Hepatocyte (in vitro differentiated cells): ENCODE measurements around the gene ARPP21. TPM values are rescaled to one million over a fixed set of nuclear protein-coding genes. Genes with fewer than 3 reads are reported as not detected.

Experiments
- DNase-seq: peaks from one replicate; pipeline ENCODE4 v3.0.0-alpha.2; 2016; ENCODE audit warnings: low spot score
- H2AFZ ChIP-seq: fragments of 200-600 bp; sonication (generic); 2 replicates; pipeline ENCODE4 v1.6.0; 2016; ENCODE audit warnings: antibody characterized with exemption, mild to moderate bottlenecking
- H3K27ac ChIP-seq: fragments of 200-600 bp; sonication (generic); 2 replicates; pipeline ENCODE4 v1.5.1; 2016; ENCODE audit warnings: mild to moderate bottlenecking
- H3K27me3 ChIP-seq: fragments of 200-600 bp; sonication (generic); 2 replicates; pipeline ENCODE4 v1.6.1; 2016
- H3K36me3 ChIP-seq: fragments of 200-600 bp; sonication (generic); replicated peaks from 2 replicates; pipeline ENCODE4 v1.5.1; 2016; ENCODE audit warnings: low read depth; ENCODE audit not compliant: insufficient read depth
- H3K4me1 ChIP-seq: fragments of 200-600 bp; sonication (generic); 2 replicates; pipeline ENCODE4 v1.5.1; 2016; ENCODE audit warnings: mild to moderate bottlenecking, moderate library complexity; ENCODE audit not compliant: insufficient read depth
- H3K4me2 ChIP-seq: fragments of 200-600 bp; sonication (generic); 2 replicates; pipeline ENCODE4 v1.6.0; 2016
- H3K4me3 ChIP-seq: fragments of 200-600 bp; sonication (generic); 2 replicates; pipeline ENCODE4 v1.5.1; 2016; ENCODE audit warnings: mild to moderate bottlenecking
- H3K79me2 ChIP-seq: fragments of 200-600 bp; sonication (generic); 2 replicates; pipeline ENCODE4 v1.6.0; 2017; ENCODE audit warnings: mild to moderate bottlenecking
- H3K9me2 ChIP-seq: fragments of 200-600 bp; sonication (generic); replicated peaks from 2 replicates; pipeline ENCODE4 v1.6.0; 2017; ENCODE audit warnings: mild to moderate bottlenecking; ENCODE audit not compliant: insufficient read depth
- H3K9me3 ChIP-seq: fragments of 200-600 bp; sonication (generic); 2 replicates; pipeline ENCODE4 v1.5.1; 2016; ENCODE audit warnings: low read depth, mild to moderate bottlenecking
- H4K20me1 ChIP-seq: fragments of 200-600 bp; sonication (generic); 2 replicates; pipeline ENCODE4 v1.6.0; 2016; ENCODE audit warnings: mild to moderate bottlenecking; ENCODE audit not compliant: insufficient read depth, poor library complexity, severe bottlenecking
- EZH2 ChIP-seq: fragments of 200-600 bp; sonication (generic); IDR thresholded peaks from 2 replicates; pipeline ENCODE4 v1.6.1; 2016; ENCODE audit warnings: antibody characterized with exemption, mild to moderate bottlenecking, borderline replicate concordance
- EZH2phosphoT487 ChIP-seq: fragments of 200-600 bp; sonication (generic); IDR thresholded peaks from one replicate; pipeline ENCODE4 v1.6.1; 2018; ENCODE audit warnings: antibody characterized with exemption, mild to moderate bottlenecking, low read depth, moderate library complexity; ENCODE audit not compliant: unreplicated experiment, severe bottlenecking
- WGBS: methylation state at CpG from one replicate; pipeline ENCODE4 v1.1.6; 2016; ENCODE audit warnings: low lambda C conversion rate; ENCODE audit errors: missing lambda C conversion rate; 5-methylcytosine and 5-hydroxymethylcytosine counted together
- polyA plus RNA-seq: library from polyadenylated mRNA; unstranded; fragments of >200 nt; fragmentation: Nextera tagmentation; extraction: Ambion mirVana; gene quantifications from 2 replicates; pipeline ENCODE4 v1.2.1, GENCODE V29; 2016
- total RNA-seq: library from RNA; depleted of rRNA; stranded (reverse); fragments of >200 nt; gene quantifications from 2 replicates; pipeline ENCODE4 v1.2.3, GENCODE V29; 2014
- TF ChIP-seq, protein P1 (sequence below): fragments of 200-600 bp; sonication (generic); IDR thresholded peaks from 2 replicates; pipeline ENCODE4 v1.5.1; 2016; ENCODE audit warnings: antibody characterized with exemption, mild to moderate bottlenecking; ENCODE audit not compliant: poor library complexity

ARPP21 gene
- total and polyA plus RNA-seq, 2 experiments from 2014 or later: 0.19 TPM; not detected in 1

DNA sequence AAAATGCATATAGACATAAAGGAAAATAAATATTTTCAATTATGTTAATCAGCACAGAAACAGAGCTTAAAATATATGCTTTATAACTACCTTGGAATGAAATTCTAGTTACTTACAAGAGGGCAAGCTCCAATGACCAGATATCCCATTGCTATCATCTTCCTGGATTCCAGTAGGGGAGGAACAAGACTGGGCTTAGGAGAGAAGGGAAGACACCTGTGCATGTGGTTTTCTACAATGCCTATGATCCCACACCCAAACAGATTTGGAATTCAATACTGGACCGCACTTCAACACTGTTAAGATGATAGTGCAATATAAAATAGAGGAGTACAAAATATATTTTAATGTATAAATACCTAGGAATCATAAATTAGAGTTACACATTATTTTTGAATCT is 79.6 kb downstream of the ARPP21 start:
- no peak overlapping the region for H3K4me3 ChIP-seq
- H4K20me1 ChIP-seq: no peaks in the 10 kb centered on the region
- H3K27ac ChIP-seq: no peak overlapping the region
- no peak overlapping the region for H2AFZ ChIP-seq
- no peaks in the 10 kb centered on the region for H3K4me1 ChIP-seq
- DNase-seq: no peak
- H3K27me3 ChIP-seq: no peaks in the 10 kb centered on the region
- no peak overlapping the region for H3K4me2 ChIP-seq
- no peaks in the 10 kb centered on the region for H3K9me2 ChIP-seq
- WGBS: 90% methylated on average over 1 of the region's 1 CpG
- H3K79me2 ChIP-seq: no peaks in the 10 kb centered on the region
- no peaks in the 10 kb centered on the region for H3K9me3 ChIP-seq
- no peaks in the 10 kb centered on the region for H3K36me3 ChIP-seq
- no peak for TF ChIP-seq EZH2phosphoT487
- TF ChIP-seq, protein P1, sequence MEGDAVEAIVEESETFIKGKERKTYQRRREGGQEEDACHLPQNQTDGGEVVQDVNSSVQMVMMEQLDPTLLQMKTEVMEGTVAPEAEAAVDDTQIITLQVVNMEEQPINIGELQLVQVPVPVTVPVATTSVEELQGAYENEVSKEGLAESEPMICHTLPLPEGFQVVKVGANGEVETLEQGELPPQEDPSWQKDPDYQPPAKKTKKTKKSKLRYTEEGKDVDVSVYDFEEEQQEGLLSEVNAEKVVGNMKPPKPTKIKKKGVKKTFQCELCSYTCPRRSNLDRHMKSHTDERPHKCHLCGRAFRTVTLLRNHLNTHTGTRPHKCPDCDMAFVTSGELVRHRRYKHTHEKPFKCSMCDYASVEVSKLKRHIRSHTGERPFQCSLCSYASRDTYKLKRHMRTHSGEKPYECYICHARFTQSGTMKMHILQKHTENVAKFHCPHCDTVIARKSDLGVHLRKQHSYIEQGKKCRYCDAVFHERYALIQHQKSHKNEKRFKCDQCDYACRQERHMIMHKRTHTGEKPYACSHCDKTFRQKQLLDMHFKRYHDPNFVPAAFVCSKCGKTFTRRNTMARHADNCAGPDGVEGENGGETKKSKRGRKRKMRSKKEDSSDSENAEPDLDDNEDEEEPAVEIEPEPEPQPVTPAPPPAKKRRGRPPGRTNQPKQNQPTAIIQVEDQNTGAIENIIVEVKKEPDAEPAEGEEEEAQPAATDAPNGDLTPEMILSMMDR: no peak
- TF ChIP-seq EZH2: no peak

GRCh38 chr3:35721628-35722027 is 82.3 kb downstream of the ARPP21 start:
- Histone ChIP-seq H2AFZ (no peak overlapping the region), H3K79me2 (no peaks in the 10 kb centered on the region), H3K27me3 (no peaks in the 10 kb centered on the region), H3K9me3 (no peaks in the 10 kb centered on the region), H3K4me1 (no peaks in the 10 kb centered on the region), H3K36me3 (no peaks in the 10 kb centered on the region), H3K4me2 (no peak overlapping the region), H4K20me1 (no peaks in the 10 kb centered on the region), H3K9me2 (no peaks in the 10 kb centered on the region), H3K27ac (no peak overlapping the region), H3K4me3 (no peak overlapping the region)
- DNase-seq: no peak
- no peak for TF ChIP-seq EZH2phosphoT487
- TF ChIP-seq, protein P1: no peak
- TF ChIP-seq EZH2: no peak
- WGBS: 78% methylated on average over 8 of the region's 8 CpGs

GRCh38 chr3:35722902-35723301 is 83.6 kb downstream of the ARPP21 start:
- no peak for DNase-seq
- TF ChIP-seq, protein P1: no peak
- TF ChIP-seq EZH2phosphoT487 (no peak), EZH2 (no peak)
- no peaks in the 10 kb centered on the region for H3K9me2 ChIP-seq
- H3K27me3 ChIP-seq: no peaks in the 10 kb centered on the region
- no peak overlapping the region for H2AFZ ChIP-seq
- H3K9me3 ChIP-seq: no peaks in the 10 kb centered on the region
- no peak overlapping the region for H3K4me3 ChIP-seq
- no peaks in the 10 kb centered on the region for H4K20me1 ChIP-seq
- no peaks in the 10 kb centered on the region for H3K36me3 ChIP-seq
- H3K4me1 ChIP-seq: no peaks in the 10 kb centered on the region
- no peak overlapping the region for H3K4me2 ChIP-seq
- no peak overlapping the region for H3K27ac ChIP-seq
- H3K79me2 ChIP-seq: no peaks in the 10 kb centered on the region

DNA sequence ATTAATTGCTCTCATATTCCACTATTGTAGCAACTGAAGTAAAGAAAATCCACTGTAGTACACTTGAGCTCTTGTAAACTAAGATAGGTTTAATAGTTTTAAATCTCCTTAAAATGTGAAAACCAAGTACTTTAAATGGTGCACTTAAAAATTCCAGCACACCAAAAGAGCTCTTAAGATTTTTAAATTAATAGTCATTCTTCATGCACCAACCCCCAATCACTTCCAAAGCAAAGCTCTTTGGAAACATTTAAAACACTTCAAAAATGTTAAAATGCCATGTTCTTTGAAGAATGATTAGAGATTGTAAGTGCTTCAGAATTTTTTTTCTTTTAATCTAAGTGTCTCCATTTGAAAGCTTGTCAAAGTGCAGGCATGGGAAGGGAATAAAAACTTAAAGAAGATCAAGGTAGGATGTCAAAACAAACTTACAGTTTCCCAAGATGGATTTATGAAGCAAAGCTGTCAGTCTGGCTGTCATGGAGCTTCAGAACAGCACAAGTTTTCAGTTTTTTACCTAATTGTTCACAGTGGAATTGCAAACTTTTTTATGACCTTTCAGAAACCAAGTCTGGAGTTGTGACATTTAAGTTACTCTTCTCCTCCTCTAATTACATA is 84.3 kb downstream of the ARPP21 start:
- DNase-seq: no peak
- H3K4me3 ChIP-seq: no peak overlapping the region
- no peaks in the 10 kb centered on the region for H3K36me3 ChIP-seq
- no peaks in the 10 kb centered on the region for H3K9me3 ChIP-seq
- no peaks in the 10 kb centered on the region for H3K9me2 ChIP-seq
- no peak overlapping the region for H2AFZ ChIP-seq
- H3K4me2 ChIP-seq: no peak overlapping the region
- no peaks in the 10 kb centered on the region for H3K79me2 ChIP-seq
- no peak overlapping the region for H3K27ac ChIP-seq
- H4K20me1 ChIP-seq: no peaks in the 10 kb centered on the region
- TF ChIP-seq EZH2phosphoT487 (no peak), EZH2 (no peak)
- TF ChIP-seq, protein P1: no peak
- H3K4me1 ChIP-seq: no peaks in the 10 kb centered on the region
- no peaks in the 10 kb centered on the region for H3K27me3 ChIP-seq
